ENCODE data around the gene ANKRD13B.

DNA sequence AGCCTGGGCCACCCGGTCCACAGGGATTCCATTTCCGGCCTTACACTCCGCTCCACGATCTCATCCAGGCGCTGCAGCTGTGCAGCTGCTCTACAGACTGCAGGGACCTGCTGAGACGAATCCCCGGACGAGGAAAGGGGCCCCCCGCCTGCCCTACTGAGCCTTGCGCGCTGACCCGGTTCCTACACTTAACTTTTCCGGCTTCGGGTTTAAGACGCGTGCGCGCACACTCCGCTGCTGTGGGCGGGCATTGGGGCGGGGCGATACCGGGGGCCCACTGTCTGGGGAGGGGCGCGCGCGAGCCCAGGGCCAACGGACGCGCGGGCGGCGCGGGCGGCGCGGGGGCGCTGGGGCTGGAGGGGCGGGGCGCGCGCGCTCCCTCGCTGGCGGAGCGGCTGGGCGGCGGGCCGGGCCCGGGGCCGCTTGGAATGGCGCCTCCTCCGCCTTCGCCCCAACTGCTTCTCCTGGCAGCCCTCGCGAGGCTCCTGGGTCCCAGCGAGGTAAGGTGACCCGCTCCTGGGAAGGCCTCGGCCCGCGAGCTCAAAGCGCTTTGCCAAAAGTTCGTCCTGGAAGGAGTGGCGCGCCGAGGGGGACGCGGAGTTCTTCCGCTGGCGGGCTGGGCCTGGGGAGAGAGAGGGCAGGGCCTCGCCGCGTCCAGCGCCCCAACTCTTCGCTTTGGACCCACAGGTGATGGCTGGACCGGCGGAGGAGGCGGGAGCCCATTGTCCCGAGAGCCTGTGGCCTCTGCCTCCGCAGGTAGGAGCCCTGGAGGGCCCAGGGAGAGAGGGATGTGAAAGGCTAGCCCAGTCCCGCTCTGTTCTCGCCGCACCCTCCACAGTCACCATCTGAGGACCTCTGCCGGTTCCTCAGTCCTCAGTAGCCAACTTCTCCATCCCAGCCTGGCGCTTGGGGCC, 24.3 kb upstream of the ANKRD13B start, which contains the start of gene TP53I13:
- TF ChIP-seq ZBTB8A (tag by site-specific recombination; IDR thresholded peaks at IDR 0.05) (peak; percentile 50), YY1 (tag by site-specific recombination; IDR thresholded peaks at IDR 0.05) (peak; percentile 62; the same call in 1 of the 2 replicates), ZNF423 (tag by site-specific recombination; IDR thresholded peaks at IDR 0.05) (no peak), ZNF549 (tag by site-specific recombination; IDR thresholded peaks at IDR 0.05) (no peak), ZNF558 (tag by site-specific recombination; IDR thresholded peaks at IDR 0.05) (no peak), ZNF670 (tag by site-specific recombination; IDR thresholded peaks at IDR 0.05; ENCODE audit: low read depth) (no peak), ZNF266 (tag by site-specific recombination; IDR thresholded peaks at IDR 0.05; ENCODE audit: low read depth) (no peak), ZNF660 (tag by site-specific recombination; IDR thresholded peaks at IDR 0.05) (peak; percentile 10; the same call in 1 of the 2 replicates), ZSCAN30 (tag by site-specific recombination; IDR thresholded peaks at IDR 0.05) (0 out of 2 replicates have a peak, but pooled peaks have one; percentile 23), SETDB1 (IDR thresholded peaks at IDR 0.05; ENCODE audit: insufficient read length, low read length) (no peak), ZNF112 (tag by site-specific recombination; IDR thresholded peaks at IDR 0.05) (no peak)
- TF ChIP-seq, protein P1, sequence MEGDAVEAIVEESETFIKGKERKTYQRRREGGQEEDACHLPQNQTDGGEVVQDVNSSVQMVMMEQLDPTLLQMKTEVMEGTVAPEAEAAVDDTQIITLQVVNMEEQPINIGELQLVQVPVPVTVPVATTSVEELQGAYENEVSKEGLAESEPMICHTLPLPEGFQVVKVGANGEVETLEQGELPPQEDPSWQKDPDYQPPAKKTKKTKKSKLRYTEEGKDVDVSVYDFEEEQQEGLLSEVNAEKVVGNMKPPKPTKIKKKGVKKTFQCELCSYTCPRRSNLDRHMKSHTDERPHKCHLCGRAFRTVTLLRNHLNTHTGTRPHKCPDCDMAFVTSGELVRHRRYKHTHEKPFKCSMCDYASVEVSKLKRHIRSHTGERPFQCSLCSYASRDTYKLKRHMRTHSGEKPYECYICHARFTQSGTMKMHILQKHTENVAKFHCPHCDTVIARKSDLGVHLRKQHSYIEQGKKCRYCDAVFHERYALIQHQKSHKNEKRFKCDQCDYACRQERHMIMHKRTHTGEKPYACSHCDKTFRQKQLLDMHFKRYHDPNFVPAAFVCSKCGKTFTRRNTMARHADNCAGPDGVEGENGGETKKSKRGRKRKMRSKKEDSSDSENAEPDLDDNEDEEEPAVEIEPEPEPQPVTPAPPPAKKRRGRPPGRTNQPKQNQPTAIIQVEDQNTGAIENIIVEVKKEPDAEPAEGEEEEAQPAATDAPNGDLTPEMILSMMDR (tag by site-specific recombination; IDR thresholded peaks at IDR 0.05), result peak; percentile 75
- TF ChIP-seq, protein P2, sequence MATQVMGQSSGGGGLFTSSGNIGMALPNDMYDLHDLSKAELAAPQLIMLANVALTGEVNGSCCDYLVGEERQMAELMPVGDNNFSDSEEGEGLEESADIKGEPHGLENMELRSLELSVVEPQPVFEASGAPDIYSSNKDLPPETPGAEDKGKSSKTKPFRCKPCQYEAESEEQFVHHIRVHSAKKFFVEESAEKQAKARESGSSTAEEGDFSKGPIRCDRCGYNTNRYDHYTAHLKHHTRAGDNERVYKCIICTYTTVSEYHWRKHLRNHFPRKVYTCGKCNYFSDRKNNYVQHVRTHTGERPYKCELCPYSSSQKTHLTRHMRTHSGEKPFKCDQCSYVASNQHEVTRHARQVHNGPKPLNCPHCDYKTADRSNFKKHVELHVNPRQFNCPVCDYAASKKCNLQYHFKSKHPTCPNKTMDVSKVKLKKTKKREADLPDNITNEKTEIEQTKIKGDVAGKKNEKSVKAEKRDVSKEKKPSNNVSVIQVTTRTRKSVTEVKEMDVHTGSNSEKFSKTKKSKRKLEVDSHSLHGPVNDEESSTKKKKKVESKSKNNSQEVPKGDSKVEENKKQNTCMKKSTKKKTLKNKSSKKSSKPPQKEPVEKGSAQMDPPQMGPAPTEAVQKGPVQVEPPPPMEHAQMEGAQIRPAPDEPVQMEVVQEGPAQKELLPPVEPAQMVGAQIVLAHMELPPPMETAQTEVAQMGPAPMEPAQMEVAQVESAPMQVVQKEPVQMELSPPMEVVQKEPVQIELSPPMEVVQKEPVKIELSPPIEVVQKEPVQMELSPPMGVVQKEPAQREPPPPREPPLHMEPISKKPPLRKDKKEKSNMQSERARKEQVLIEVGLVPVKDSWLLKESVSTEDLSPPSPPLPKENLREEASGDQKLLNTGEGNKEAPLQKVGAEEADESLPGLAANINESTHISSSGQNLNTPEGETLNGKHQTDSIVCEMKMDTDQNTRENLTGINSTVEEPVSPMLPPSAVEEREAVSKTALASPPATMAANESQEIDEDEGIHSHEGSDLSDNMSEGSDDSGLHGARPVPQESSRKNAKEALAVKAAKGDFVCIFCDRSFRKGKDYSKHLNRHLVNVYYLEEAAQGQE (tag by site-specific recombination; IDR thresholded peaks at IDR 0.05), result peak; percentile 13; the same call in 1 of the 2 replicates
- TF ChIP-seq, protein P3, sequence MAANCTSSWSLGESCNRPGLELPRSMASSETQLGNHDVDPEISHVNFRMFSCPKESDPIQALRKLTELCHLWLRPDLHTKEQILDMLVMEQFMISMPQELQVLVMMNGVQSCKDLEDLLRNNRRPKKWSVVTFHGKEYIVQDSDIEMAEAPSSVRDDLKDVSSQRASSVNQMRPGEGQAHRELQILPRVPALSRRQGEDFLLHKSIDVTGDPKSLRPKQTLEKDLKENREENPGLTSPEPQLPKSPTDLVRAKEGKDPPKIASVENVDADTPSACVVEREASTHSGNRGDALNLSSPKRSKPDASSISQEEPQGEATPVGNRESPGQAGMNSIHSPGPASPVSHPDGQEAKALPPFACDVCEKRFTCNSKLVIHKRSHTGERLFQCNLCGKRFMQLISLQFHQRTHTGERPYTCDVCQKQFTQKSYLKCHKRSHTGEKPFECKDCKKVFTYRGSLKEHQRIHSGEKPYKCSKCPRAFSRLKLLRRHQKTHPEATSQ (tag by site-specific recombination; IDR thresholded peaks at IDR 0.05), result no peak
